T-helper 2 cell treated with Interferon-gamma antibody and Interleukin-4, amounts not matched to agents 100 ng/mL and 5 ng/mL, for 36 hours (primary cell): Measurements from ENCODE around the gene CWC25. TPM values are rescaled to one million over a fixed set of nuclear protein-coding genes. Genes with fewer than 3 reads are reported as not detected.

Experiments used
- intact Hi-C: fragments of 100-400 bp; cut with micrococcal nuclease; formaldehyde crosslinking; loops from one replicate; pipeline ENCODE4 v1.15.1; 2023
- total RNA-seq: library from RNA; stranded (reverse); gene quantifications from 2 replicates; pipeline ENCODE4 v1.2.3, GENCODE V29; 2022

The CWC25 gene
- total RNA-seq, 1 donor from 2014 or later, result 29.8 TPM

DNA sequence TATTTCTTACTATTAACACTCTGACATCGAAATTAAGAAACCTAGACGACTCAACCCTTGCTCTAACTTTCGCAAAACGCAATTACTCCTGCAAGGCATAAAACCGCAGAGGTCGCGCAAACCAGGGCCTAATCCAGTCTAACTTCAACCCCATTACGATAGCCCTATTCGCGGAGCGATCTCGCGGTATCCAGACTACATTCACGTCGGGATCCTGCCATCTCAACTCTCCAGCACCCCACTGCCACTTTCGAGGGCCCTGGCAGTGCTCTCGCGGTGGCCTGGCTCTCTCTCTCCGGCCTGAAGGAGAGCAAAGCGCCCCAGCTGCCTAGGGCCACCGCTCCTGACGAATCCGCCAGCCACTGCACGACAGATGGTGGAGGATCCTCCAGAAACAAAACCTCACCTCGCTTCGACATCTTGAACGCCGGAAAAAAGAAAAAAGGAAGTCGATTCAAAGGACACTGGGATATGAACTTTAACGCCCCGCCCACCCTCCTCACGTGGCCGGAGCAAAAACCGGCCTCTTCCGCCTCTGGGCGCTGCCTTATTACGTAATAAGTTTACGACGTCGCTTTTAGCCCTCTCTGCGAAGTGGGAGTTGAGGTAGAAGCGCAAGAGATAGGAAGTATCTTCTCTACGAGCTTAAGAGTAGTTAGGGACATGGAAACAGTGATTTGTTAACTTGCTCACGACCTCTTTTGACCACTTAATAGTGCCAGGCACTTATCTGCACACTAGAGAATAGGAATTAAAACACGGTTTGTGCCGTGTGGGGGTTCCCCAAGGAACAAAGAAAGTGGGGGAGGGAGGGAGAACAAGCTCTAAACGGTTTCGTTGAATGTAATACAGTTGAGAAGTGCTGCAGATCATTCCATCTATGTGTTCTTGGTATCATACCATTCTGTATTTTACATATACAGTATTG, 28.4 kb upstream of the CWC25 start, which contains the start of gene RPL23:
Gene RPL23, minus strand, starts transcription at position 430 of the 928 bp plus-strand sequence. Its CDS starts 11 bp downstream, at position 419.
- intact Hi-C loops, result loop anchor here (1.0 to 10.0 kb wide), 5 partner anchors 16 to 201 kb away; partner anchors contain the start of gene CWC25

GRCh38 chr17:38852771-38853291, 27.7 kb upstream of the CWC25 start:
- intact Hi-C loops, result loop anchor here (1.0 to 10.0 kb wide), 5 partner anchors 16 to 202 kb away; partner anchors contain the start of gene CWC25

- intact Hi-C loops, result loop anchor here (10.0 kb wide), 1 partner anchor 203 kb away; no protein-coding TSS in a partner anchor
Observed at GRCh38 chr17:38851434-38851833, 26.3 kb upstream of the CWC25 start.

DNA sequence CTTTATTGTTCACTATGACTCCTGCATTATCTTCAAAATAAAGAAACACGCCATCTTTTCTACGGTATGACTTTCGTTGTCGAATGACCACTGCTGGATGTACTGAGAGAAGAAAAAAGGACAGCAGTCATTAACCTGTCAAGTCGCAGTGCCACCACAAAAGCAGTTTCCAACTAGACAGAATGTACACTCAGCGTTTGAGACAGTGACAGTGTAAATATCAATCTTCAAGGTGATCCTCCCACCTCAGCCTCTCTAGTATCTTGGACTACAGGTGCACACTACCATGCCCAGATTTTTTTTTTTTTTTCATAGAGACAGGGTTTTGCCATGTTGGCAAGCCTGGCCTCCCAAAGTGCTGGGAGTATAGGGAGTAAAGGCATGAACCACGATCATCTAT, 25.3 kb upstream of the CWC25 start:
- intact Hi-C loops, result loop anchor here (10.0 kb wide), 1 partner anchor 204 kb away; no protein-coding TSS in a partner anchor

DNA sequence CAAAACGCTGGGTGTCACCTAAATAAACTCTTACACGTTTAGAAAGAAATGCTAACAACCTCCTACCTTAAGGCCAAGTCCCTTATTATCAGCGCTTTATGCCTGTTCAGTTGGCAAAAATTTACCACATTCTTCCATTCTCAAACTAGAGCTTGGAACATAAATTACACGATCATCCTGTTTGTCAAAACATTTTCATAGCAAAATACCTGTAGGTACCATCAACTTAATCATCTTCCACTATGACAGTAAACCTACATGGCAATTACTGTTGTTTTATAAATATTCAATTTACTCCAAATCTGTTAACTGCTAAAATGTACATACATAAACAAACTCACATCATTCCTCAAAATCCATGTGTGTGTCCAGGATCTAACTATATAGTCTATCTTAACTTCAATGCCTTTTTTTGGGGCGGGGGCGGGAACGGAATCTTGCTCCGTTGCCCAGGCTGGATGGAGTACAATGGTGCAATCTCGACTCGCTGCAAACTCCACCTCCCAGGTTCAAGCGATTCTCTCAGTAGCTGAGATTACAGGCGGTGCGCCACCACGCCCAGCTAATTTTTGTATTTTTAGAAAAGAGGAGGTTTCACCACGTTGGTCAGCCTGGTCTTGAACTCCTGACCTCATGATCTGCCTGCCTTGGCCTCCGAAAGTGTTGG, 24.0 kb upstream of the CWC25 start:
- intact Hi-C loops, result no loop called here

GRCh38 chr17:38848557-38848891, 23.4 kb upstream of the CWC25 start:
- intact Hi-C loops, result no loop called here

GRCh38 chr17:38844261-38844757, 19.2 kb upstream of the CWC25 start:
- intact Hi-C loops, result no loop called here

DNA sequence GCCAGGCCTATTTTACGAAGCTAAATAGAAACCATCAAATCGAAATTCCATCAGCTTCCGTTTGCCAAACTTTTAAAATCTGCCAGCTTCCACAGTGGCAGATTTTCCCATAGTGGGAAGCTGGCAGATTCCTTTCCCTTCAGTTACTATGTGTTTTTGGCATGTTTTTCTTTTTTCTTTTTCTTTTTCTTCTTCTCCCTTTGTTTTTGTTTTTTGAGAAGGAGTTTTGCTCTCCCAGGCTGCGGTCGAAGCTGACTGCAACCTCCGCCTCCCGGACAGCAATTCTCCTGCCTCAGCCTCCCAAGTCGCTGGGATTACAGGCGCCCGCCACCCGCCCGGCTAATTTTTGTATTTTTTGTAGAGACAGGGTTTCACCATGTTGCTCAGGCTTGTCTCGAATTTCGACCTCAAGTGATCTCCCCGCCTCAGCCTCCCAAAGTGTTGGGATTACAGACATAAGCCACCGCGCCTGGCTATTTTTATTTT, 684 bp upstream of the CWC25 start:
- intact Hi-C loops, result loop anchor here (1.0 to 10.0 kb wide), 5 partner anchors 27 to 151 kb away; partner anchors contain the start of genes EPOP, PSMB3 and RPL23

DNA sequence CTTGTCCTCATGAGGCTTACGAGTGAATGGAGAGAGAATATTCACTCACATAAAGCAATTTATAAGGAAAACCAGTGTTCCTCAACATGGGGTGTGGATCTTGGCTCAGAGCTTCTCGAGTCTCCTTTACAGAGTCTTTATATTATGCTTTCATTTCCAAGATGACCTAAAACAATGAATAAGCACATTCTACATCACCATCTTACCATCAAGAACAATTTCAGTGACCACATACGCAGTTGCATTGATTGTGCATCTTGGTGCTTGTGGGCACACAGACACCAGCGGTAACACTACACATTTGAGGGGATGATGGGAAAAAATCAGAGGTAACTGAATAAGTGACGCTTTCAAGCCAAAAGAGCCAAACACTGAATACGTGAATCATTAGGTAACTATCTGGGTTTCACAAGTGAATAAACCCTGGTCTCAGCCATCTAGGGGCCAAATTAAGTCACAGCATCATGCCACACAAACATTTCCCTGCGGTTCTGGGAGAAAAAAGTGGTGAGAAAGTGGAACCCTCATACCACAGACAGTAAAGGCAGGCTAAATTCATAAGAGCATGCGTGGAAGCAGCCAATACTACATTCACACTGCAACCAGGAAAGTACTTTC, 9.4 kb downstream of the CWC25 start:
- intact Hi-C loops, result no loop called here

- intact Hi-C loops, result no loop called here
Observed at GRCh38 chr17:38809828-38810227, 15.3 kb downstream of the CWC25 start.

GRCh38 chr17:38800237-38800760, 24.8 kb downstream of the CWC25 start:
- intact Hi-C loops, result loop anchor here (1.0 kb wide), 1 partner anchor 53 kb away; the partner anchor contains the start of gene RPL23

DNA sequence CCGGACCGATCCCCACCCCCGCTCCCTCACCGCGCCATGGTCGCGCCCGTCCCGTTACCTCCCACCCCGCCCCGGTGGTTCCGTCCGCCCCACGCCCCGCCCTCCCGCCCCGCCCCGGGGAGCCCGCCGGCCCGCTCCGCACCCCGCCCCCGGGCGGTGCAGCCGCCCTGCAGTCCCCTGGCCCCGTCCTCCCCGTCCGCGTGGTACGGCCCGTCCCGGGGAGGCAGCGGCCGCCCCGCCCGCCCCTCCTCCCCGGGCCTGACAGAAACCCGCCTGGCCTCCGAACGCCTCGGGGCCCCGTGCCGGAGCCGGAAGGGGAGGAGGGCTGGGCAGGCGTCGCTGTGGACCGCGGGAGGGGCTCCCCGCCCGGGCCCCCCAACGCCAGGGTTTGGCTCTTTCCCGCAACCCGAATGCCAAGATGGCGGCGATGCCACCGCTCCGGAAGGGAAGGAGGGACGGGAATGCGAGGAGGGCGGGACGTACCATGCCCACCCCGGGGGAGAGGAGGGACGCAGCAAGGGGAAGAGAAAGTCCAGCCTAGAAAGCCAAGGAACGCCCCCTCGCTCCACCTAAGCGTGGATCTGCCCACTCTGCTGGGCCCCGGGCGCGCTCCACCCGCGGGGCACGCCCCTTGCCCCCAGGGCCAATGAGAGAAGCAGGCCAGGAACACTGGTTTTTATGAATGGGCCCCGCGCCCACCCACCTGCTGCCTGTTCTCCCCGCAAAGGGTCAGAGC, 25.5 kb downstream of the CWC25 start, which contains the start of gene PIP4K2B:
Gene PIP4K2B, minus strand, starts transcription at position 56 of the 736 bp plus-strand sequence. CDS start 132 bp downstream, outside the sequence.
- intact Hi-C loops, result loop anchor here (1.0 kb wide), 2 partner anchors 47 to 54 kb away; partner anchors contain the start of genes PSMB3 and RPL23

DNA sequence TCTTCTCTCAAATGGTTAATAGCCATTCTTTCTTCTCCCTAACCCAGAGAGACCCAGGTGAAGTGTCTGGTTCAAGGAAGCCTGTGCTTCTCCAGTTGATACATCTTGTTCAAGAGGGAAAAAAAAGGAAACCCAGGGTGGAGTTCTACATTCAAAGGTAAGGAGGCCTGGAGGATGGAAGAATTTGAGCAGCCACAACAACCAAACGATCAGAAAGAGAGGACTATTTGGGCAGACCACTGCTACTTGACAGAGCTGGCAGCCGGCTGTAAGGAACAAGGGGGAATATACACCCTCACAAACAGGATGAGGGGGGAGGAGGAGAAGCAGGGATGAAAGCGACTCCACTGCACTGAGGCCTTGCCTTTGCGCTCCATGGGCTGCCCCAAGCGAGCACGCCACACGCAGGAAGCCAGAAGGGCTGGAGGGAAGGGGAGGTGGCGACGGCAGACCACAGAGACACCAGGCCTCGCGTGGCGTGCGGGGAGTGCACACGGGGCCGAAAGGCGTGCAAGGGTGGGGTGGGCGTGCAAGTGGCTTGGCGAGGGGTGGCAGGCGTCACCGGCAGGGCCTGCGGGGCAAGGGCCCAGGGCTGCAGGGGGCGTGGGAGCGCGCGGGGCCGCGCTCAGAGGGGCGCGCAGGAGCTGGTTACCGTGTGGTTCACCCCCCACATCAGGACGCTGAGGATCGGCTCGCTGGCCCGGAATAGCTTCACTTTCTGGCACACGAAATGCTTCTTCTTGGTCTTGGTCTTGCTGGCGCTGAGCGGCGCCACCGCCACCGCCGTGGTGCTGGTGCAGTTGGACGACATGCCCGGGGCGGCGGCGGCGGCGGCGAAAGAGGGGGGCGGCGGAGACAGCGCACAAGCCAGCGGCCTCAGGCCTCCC, 26.3 kb downstream of the CWC25 start:
- intact Hi-C loops, result loop anchor here (1.0 kb wide), 2 partner anchors 26 to 47 kb away; partner anchors contain the start of genes CWC25 and PSMB3

DNA sequence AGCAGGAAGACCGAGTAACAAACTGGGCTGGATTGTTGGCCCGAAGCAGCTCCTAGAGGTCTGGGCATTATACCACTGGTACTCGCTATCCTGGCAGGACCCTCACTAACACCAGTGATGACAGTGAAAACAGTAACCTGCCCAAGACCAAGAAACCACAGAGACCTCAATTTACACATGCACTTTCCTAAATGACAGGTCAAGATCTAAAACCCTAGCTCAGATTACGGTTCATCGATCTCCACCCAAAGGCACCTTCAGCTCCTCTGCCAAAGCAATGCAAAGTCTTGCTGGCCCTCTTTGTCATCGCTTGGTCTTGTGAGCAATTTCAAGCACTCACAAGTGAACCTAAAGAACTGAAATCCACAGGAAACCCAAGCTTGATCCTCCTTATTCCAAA, 27.3 kb downstream of the CWC25 start:
- intact Hi-C loops, result loop anchor here (1.0 kb wide), 1 partner anchor 27 kb away; the partner anchor contains the start of gene CWC25

DNA sequence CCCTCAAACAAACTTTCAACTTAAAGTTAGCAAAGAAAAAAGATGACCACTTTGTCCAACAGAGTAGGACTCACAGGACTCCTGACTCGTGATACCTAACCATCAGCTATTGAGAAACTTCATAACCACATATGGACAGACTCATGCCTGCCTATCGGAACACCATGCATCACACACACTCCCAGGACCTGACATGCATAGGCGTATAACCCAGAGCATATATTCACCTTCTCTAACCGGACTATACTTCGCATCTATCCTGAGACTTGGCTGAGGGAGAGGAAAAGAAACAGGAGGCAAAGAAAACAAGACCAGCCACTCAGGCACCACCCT, 28.0 kb downstream of the CWC25 start:
- intact Hi-C loops, result no loop called here

GRCh38 chr17:38796451-38797157, 28.5 kb downstream of the CWC25 start:
- intact Hi-C loops, result no loop called here

DNA sequence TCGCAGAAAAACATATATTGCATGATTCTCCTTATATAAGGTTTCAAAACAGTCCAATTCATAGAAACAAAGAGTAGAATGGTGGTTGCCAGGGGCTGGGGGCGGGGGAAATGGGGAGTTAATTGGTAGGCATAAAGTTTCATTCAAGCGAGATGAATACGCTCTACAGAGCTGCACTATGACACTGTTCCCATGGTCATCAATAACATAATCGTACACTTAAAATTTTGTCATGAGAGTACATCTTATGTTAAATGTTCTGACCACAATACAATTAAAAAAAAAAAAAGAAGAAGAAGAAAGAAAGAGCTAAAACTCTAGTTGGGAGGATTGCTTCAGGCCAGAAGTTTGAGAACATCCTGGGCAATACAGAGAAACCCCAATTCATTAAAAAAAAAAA, 30.9 kb downstream of the CWC25 start:
- intact Hi-C loops, result no loop called here

DNA sequence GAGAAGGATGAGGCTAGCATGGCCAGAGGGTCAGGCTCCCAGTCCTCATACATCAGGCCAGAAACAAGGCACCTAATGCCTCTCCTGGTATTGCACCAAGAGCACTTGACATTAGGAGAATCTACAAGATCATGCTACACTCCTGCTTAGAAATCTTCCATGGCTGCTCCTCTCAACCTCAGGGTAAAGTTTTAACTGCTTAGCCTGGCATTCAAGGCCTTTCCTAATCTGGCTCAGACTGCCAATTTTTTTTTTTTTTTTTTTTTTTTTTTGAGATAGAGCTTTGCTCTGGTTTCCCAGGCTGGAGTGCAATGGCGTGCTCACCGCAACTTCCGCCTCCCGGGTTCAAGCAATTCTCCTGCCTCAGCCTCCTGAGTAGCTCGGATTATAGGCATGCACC, 34.0 kb downstream of the CWC25 start:
- intact Hi-C loops, result no loop called here
